ENCODE measurements around the gene HACD2. TPM values are rescaled to one million over a fixed set of nuclear protein-coding genes. Genes with fewer than 3 reads are reported as not detected.

Gene HACD2
- total and polyA plus RNA-seq, 2 donors from 2014 or later: 13.1 to 25.4 TPM

- H3K4me1 ChIP-seq (ENCODE audit: control insufficient read depth in 2 of 3, insufficient read depth in 2 of 3, low read depth in 1 of 3, low read length in 3 of 3): peaks cover 0 to 15% (median 0%) of the 10 kb centered on the region in 3 donors
- H3K9ac ChIP-seq (ENCODE audit: low read length in 3 of 3): no peak overlapping the region
- H3K36me3 ChIP-seq (ENCODE audit: control insufficient read depth in 2 of 3, insufficient read depth in 3 of 3, low read length in 3 of 3): peaks cover 2 to 32% (median 23%) of the 10 kb centered on the region in 3 donors
- H3K27me3 ChIP-seq (ENCODE audit: control insufficient read depth, insufficient read depth, low read length): no peaks in the 10 kb centered on the region
- FAIRE-seq (no peak), DNase-seq (no peak)
- intact Hi-C loops (cut with DNase I): no loop called here
- H3K4me3 ChIP-seq (ENCODE audit: low read length in 3 of 3): no peak overlapping the region
- no peak overlapping the region for H3K27ac ChIP-seq (ENCODE audit: low read depth in 2 of 2, low read length in 2 of 2)
- no peaks in the 10 kb centered on the region for H3K9me3 ChIP-seq (ENCODE audit: control insufficient read depth in 2 of 3, insufficient read depth in 1 of 3, low read length in 3 of 3)
- no peak for TF ChIP-seq CTCF (IDR thresholded peaks at IDR 0.05; ENCODE audit: borderline replicate concordance, extremely low read depth, insufficient read depth)
Measured at GRCh38 chr3:123621186-123621849, 36.5 kb upstream of the HACD2 start.

- Histone ChIP-seq H3K36me3 (ENCODE audit: control insufficient read depth in 2 of 3, insufficient read depth in 3 of 3, low read length in 3 of 3) (peaks cover 2 to 25% (median 17%) of the 10 kb centered on the region in 3 donors), H3K9me3 (ENCODE audit: control insufficient read depth in 2 of 3, insufficient read depth in 1 of 3, low read length in 3 of 3) (no peaks in the 10 kb centered on the region), H3K27me3 (ENCODE audit: control insufficient read depth, insufficient read depth, low read length) (no peaks in the 10 kb centered on the region), H3K9ac (ENCODE audit: low read length in 3 of 3) (no peak overlapping the region), H3K4me1 (ENCODE audit: control insufficient read depth in 2 of 3, insufficient read depth in 2 of 3, low read depth in 1 of 3, low read length in 3 of 3) (peaks cover 0 to 15% (median 0%) of the 10 kb centered on the region in 3 donors), H3K27ac (ENCODE audit: low read depth in 2 of 2, low read length in 2 of 2) (no peak overlapping the region), H3K4me3 (ENCODE audit: low read length in 3 of 3) (no peak overlapping the region)
- DNase-seq: no peak
- intact Hi-C loops (cut with DNase I): no loop called here
- TF ChIP-seq CTCF (IDR thresholded peaks at IDR 0.05; ENCODE audit: borderline replicate concordance, extremely low read depth, insufficient read depth): no peak
- no peak for FAIRE-seq
Measured at GRCh38 chr3:123620343-123620742, 35.5 kb upstream of the HACD2 start.

GRCh38 chr3:123618768-123619484 lies 34.1 kb upstream of the HACD2 start:
- Histone ChIP-seq H3K4me1 (ENCODE audit: control insufficient read depth in 2 of 3, insufficient read depth in 2 of 3, low read depth in 1 of 3, low read length in 3 of 3) (peaks cover 0 to 15% (median 0%) of the 10 kb centered on the region in 3 donors), H3K27me3 (ENCODE audit: control insufficient read depth, insufficient read depth, low read length) (no peaks in the 10 kb centered on the region), H3K4me3 (ENCODE audit: low read length in 3 of 3) (no peak overlapping the region), H3K9ac (ENCODE audit: low read length in 3 of 3) (no peak overlapping the region), H3K27ac (ENCODE audit: low read depth in 2 of 2, low read length in 2 of 2) (peak overlapping the region in 1 of 2 donors; percentile 36), H3K9me3 (ENCODE audit: control insufficient read depth in 2 of 3, insufficient read depth in 1 of 3, low read length in 3 of 3) (no peaks in the 10 kb centered on the region), H3K36me3 (ENCODE audit: control insufficient read depth in 2 of 3, insufficient read depth in 3 of 3, low read length in 3 of 3) (peaks cover 2 to 19% (median 18%) of the 10 kb centered on the region in 3 donors)
- DNase-seq (peak in 2 of 5 donors; percentile 67 to 88), FAIRE-seq (no peak)
- no peak for TF ChIP-seq CTCF (IDR thresholded peaks at IDR 0.05; ENCODE audit: borderline replicate concordance, extremely low read depth, insufficient read depth)
- intact Hi-C loops (cut with DNase I): no loop called here

Measured in kidney (tissue), 14 donors.